Suppressor macrophage treated with lipopolysaccharide for 1 hour (primary cell): ENCODE results near the gene RFX3.
"Not testable (repeated sequence)": the region's sequence is repeated elsewhere in the genome, so short reads cannot be mapped to it uniquely, and the experiment has no call there.

ENCODE experiments used
- DNase-seq, 3 donors: peaks; one replicate each; pipeline ENCODE4 v3.0.0-alpha.2; 2020 to 2022

Gene RFX3

GRCh38 chr9:3342159-3342777 lies 183.5 kb downstream of the RFX3 start:
- DNase-seq, result peak; percentile 10 to 63 (median 54)

GRCh38 chr9:3337515-3338225 lies 188.1 kb downstream of the RFX3 start:
- peak in 2 of 3 donors; percentile 18 to 34 for DNase-seq

GRCh38 chr9:3336951-3337350 lies 188.8 kb downstream of the RFX3 start:
- no peak for DNase-seq

GRCh38 chr9:3332802-3333201 lies 193.0 kb downstream of the RFX3 start:
- DNase-seq, result no peak

GRCh38 chr9:3331801-3332200 lies 194.0 kb downstream of the RFX3 start:
- peak; percentile 8 to 35 (median 33) for DNase-seq

DNA sequence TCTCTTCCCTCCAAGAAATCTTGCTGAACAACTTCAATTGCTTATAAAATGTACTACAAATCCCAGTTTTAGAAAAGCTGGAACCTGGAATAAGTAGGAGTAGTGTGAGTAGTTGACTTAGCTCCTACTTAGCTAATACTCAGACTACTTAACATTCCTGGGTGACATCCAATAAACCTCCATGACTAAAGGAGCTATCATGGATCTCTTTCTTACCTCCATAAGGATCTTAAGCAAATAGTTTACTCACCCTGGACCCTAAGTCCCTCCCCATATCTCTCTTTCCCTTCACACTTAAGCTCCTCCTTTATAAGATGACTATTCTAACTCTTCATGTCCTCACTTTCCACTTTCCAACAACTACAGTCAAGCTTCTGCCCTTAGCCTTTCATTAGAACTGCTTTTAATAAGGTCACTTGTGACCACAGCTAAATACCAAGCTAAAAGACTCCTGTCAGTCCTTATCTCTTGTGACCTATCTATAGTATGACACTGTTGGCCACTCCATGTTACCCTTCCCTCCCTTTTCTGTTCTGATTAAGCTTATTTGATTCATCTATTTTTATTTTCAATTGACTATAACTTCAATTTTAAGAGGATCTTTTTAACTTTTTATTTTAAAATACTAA lies 194.9 kb downstream of the RFX3 start:
- no peak for DNase-seq

DNA sequence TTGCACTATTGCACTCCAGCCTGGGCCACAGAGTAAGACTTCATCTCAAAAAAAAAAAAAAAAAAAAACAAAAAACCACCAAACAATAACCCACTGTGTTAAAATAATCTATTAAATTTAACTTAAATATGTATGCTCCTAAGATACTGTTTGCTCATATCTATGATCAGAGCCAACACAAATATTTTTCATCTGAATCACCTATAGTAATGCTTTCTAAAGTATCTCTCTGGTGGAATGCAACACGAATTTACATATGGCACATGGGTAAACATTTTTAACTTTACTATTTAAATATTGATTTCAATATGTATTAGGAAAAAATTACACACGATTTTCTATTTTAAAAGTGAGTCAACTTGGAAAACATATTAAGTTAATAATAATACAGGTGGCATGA lies 196.4 kb downstream of the RFX3 start:
- no peak for DNase-seq

DNA sequence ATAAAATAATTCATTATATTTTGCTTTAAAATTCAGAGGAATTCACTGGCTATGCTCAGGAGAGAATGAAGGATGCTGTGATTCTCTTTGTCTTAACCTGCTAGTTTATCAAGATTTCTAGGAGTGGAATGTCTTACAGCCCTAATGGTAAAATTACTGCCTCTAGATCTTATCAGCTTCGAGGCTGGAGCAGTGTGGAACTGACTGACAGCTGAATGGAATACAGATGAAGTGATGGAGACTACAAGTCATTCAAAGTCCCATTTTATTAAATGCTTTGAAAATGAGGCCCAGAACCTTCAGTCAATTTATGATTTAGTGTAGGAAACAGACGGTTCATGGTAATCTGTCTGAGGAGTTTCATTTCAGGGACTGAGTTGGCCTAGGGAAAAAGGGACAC lies 202.1 kb downstream of the RFX3 start:
- DNase-seq, result no peak

- no peak for DNase-seq
These were observed 204.6 kb downstream of the RFX3 start for GRCh38 chr9:3321186-3321585.

DNA sequence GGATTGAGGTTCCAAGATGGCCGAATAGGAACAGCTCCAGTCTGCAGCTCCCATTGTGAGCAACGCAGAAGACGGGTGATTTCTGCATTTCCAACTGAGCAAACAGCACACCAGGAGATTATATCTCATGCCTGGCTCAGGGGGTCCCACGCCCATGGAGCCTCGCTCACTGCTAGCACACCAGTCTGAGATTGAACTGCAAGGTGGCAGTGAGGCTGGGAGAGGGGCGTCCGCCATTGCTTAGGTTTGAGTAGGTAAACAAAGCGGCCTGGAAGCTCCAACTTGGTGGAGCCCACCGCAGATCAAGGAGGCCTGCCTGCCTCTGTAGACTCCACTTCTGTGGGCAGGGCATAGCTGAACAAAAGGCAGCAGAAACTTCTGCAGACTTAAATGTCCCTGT lies 213.2 kb downstream of the RFX3 start:
- not testable (repeated sequence) for DNase-seq

DNA sequence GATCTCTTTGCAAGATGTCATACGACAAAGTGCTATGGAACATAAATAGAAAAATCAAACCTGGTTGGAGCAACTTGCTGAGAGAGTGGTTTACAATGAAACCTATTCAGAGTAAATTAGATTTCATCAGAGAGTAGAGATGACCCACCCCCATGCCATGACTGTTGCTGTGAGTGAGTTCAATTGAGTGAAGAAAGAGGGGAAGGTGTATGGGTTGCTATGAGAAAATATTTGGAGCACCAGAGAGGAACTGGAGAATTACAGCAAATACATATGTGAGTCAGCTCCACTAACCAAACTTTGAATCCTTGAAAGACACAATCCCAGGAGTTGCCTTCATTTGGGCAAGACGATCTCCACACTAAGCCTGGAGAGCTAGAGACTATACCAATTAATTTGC lies 217.2 kb downstream of the RFX3 start:
- DNase-seq, result no peak

DNA sequence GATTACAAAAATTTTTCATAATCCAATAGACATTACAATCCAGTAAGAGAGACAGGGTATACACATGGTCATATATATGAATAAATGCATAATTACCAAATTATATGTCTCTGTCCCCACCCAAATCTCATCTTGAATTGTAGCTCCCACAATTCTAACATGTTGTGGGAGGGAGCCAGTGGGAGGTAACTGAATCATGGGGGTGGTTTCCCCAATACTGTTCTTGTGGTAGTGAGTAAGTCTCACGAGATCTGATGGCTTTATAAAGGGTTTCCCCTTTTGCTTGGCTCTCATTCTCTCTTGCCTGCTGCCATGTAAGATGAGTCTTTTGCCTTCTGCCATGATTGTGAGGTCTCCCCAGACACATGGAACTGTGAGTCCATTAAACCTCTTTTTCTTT lies 221.4 kb downstream of the RFX3 start:
- DNase-seq, result peak; percentile 18 to 52 (median 38)

GRCh38 chr9:3299872-3300271 lies 225.9 kb downstream of the RFX3 start:
- peak; percentile 52 to 85 (median 80) for DNase-seq

DNA sequence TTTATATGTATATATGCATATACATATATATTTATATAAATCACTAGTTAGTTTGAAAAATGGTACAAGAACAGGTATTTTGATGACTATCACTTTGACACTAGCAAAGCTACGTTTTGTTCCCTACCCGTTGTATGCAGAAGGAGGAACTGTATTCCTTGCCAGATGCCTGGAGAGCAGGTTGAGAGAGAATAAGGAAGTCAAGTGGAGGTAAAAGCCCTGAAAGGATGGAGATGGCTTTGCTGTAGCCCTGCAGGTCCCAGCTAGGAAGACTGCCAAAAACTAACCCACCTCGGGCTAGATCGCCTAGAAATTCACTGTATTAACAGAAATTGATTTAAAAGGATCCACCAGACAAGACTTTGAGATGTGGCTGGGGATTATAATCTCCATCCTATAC lies 229.3 kb downstream of the RFX3 start:
- no peak for DNase-seq

DNA sequence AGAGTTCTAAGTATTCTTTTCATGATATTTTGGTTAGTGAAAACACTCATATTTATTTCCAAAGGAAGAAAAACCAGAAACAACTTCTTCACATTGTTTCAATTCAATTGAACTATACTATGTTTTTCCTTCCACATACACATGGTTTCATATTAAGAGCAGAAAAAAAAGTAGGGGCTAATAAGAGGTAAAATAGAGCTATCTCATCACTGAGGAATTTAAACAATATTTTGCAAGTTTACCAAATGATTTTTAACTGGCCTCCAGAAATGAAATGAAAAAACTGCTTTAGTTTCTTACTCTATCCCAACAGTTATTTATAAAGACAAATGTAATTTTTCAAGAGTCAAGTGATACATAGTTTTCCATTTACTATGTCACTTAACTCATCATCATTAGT lies 233.5 kb downstream of the RFX3 start:
- DNase-seq, result peak in 1 of 3 donors; percentile 3

DNA sequence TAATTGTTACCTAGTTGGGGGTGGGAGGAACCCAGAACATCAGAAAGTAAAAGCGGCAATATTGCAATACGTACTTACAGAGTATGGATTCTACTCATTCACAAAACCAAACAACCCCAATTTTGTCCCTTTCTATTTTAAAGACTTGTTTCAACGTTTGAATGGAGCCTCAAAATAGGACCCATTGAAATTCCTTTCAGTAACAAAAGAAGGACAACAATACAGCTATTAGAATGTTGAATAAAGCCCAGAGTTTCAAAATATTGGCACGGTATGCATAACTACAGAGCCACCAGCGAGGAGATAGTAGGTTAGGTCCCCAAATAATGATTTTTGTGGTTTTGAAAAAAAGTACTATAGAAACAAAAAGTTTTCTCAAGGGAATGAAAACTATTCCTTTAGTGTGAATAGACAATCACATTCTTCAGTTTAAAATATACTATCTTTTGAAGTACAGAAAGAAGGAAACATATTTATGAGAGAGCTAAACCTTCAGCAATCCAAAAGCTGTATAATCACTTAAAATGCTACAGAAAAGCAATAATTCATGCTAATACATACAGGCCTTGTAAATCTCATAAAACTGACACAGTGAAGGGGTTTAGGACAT lies 235.5 kb downstream of the RFX3 start:
- DNase-seq, result no peak

DNA sequence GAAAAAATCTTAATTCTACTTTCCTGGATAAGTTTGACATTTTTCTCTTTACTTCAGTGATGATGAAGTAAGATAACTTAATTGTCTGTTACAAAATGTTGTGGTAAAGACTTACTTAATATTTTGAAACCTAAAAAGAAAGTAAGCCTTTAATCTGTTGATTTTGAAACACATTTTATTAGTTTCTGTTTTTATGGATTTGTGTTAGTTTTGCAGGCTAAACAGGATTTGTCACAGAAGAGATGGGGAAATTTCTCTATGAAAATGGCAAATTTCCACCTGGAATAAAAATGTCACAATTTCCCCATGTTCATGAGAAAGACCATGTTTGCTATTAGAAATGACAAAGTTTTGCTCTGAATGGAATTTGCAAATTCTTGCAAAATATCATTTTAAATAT lies 237.1 kb downstream of the RFX3 start:
- DNase-seq, result peak in 2 of 3 donors; percentile 13 to 31

GRCh38 chr9:3285365-3286161 lies 240.2 kb downstream of the RFX3 start:
- DNase-seq, result no peak

DNA sequence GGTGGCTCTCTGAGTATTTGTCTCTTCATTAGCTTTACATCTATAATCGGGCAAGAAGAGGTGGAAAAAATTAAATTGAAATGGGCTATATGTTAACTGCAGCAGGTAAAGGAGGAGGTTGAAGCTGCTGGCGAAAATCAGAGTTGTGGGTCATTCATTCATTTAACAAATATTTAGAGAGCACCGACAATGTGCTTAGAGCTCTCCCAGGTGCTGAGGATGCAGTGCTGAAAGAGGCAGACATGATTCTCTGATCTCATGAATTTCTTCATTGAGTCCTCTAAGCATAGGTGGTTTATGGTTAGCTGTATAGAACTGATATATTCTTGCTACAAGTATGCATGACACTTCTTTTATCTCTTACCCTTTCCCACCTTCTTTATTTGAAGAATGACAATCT lies 243.4 kb downstream of the RFX3 start:
- no peak for DNase-seq

DNA sequence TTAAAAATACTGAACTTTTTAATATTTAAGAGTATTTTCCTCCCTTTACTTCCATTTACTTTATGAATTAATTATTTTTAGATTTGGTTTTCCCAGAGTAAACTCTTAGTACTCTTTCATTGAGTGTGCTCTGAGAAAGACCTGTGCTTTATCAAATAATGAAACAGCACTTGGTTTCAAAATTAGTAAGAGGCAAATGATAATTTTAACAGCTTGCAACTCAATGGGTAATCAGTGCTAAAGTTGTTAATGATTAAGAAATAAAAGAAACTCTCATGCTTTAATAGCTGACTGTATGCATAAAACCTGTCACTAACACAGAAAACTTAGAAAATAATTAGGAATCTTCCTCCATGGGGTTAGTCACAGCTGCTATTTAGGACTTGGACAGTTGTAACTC lies 244.4 kb downstream of the RFX3 start:
- no peak for DNase-seq

DNA sequence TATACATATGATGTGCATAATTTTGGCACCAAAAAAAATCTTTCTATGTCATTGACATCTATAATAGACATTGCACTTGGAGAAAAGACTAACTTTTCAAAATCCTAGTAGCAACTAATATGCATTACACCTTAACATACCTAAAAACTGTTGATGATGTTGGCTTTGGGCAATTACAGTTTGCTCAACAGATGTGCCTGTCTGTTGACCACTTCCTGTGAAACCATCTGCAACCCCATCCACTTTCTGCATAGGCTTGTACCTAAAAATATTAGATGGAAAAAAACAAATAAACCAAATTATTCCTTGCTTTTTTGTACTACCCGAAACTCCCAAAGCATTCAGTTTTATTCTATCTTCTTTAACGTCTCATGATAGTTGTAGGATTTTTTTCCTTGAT lies 248.6 kb downstream of the RFX3 start:
- no peak for DNase-seq

DNA sequence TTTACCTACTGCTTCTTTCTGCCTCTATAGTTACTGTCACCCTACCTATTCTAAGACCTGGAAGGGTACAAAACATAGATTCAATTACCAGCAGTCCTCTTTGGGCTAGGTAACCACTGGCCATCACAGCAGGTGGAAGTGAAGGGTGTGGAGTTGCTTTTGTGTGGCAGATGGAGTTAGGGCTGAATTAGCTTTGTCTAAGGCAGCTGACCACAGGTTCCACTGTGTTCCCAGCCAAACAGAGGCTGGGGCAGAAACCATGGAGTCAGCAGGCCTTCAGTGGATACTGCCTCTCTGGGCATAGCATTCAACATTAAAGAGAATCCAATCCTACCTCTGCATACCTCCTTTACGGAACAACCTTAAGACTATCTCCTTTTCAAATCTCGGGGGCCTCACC lies 254.2 kb downstream of the RFX3 start:
- no peak for DNase-seq

- DNase-seq, result no peak
These were observed 254.6 kb downstream of the RFX3 start for GRCh38 chr9:3271157-3271556.
